IPS DF 4.7 (cell line): Measurements from ENCODE around the gene CD300H.
"Not testable (repeated sequence)": the region's sequence is repeated elsewhere in the genome, so short reads cannot be mapped to it uniquely, and the experiment has no call there.

Source experiments
- DNase-seq: peaks from one replicate; pipeline ENCODE4 v3.0.0-alpha.2; 2013; ENCODE audit warnings: low spot score; ENCODE audit errors: extremely low read depth

The CD300H gene

DNA sequence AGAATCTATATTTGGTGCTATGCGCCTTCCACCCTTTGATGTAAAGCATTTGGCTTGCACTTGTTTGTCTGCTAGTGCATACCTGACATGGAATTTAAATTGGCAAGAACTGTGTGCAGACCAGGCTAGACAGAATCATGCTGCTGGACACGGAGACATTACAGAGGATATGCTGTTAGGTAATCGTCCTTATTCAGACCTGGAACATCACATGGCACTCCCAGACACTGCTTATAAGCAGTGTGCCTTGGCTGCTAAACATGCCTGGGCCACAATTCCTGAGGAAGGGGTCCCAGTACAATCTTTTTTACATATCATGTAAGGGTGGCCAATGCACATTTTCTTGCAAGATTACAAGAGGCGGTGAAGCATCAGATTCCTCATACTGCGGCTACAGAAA, 18.4 kb upstream of the CD300H start:
- no peak for DNase-seq

DNA sequence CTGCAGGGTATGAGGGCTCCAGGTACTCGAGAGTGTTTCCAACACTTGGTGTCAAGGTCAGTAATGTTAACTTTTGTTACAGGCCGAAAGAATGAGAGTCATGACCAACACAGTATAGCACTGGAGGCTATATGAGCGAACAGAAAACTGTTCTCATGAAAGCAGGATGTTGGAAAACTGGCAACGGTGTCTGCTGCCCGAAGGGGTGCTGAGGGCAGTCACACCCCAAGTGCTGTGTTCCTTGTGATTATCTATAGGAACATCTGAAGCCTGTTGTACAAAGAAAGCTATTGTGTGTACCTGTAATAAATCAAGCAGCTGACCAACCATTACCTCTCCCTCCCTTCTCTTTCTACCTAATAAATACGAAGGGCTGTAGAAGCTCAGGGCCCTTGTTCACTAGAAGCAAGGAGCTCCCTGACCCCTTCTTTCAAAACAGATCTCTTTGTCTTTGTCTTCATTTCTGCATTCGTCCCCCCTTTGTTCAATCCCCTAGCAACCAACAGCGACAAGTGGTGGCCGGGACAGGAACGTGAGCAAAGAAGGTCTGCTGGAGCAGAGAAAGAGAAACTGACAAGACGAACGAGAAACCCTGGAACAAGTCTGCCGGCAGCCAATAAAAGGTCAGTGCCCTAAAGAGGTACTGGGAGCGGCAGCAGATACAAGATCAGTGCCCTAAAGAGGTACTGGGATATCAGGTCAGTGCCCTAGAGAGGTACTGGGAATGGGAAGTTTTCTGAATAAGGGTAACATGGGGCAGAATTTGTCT, 17.2 kb upstream of the CD300H start:
- no peak for DNase-seq

DNA sequence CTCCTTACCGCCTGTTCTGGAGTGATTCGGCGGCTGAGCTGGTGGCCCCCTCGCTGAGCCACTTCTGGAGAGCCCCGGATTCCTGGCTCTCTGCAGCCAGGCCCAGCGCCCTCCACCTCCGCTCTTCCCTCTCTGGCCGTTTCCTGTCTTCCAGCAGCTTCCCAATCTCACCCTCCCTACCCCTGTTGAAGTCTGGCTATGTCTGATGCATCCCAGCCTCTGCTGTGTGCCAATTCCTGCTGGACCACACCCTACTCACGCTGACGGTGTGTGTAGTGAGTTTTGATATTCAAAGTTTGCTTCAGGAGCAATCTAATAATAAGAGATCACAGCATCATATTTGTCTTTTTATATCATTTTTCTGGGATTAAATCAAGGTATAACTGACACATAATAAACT, 15.3 kb upstream of the CD300H start:
- DNase-seq, result no peak

DNA sequence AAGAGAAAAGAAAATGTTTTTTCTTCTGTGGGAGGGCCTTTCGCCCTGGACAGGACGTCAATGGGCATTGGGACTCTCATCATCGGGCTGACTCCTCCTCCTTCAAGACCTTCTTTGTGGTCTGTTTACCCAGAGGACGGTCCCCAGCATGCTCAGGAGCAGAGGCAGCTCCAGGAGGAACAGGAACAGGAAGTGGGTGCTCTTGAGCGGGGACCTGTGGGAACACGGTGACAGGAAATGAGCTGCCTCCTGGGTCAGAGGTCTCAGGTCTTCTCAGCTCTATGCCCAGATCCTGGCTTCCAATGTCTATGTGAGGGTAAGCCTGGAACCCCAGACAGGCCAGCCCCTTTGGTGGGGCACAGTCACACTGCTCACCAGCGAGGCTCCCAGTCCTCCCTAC, 12.6 kb upstream of the CD300H start:
- DNase-seq, result no peak

DNA sequence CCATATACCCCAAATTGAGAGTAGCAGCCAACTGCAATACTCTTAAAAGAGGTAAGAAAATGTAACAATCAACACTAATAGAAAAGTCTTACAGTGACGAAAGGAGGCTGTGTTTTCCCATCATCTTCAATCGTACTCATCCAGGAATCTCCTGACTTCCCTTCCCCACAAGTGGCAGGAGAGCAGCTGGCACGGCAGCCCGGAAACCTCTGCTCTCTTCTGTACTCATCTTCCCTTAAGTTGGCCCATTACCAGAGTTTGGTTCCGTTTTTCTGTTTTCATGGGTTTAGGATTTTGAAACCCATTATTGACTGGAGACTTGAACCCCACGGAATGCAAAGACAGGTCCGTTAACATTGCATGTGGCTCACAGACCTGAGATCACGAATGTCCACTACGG, 11.7 kb upstream of the CD300H start:
- no peak for DNase-seq

DNA sequence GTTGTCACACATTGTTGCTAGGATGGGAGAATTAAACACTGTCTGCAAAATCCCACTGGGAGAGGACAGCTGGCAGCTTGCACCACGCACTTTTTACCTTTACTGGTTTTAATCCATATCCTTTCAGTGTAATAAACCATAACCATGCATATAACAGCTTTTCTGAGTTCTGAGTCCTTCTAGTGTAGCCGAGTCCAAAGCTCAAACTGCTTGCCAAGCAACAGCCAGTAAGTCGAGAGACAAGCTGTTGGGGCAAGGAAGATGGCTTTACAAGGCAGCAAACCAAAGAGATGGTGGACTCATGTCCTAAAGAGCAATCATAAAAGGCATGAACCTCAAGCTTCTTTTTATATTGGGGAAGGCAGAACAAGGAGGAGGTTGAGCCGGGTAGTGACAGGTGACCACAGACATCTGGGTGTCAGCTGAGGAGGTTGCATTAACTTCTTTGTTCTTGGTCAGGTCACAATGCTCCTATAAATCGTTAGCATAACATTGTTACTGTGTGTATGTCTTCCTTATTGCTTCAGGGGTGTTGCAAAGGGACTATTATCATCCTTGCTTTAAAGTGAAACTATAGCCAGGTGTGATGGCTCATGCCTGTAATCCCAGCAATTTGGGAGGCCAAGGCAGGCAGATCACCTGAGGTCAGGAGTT, 7.3 kb upstream of the CD300H start:
- no peak for DNase-seq

DNA sequence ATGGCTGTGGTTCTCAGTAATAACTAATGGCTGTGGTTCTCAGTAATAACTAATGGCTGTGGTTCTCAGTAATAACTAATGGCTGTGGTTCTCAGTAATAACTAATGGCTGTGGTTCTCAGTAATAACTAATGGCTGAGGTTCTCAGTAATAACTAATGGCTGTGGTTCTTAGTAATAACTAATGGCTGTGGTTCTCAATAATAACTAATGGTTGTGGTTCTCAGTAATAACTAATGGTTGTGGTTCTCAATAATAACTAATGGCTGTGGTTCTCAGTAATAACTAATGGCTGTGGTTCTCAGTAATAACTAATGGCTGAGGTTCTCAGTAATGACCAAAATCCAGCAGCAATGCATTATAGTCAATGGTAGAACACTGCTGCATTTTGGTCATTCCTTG, 6.3 kb upstream of the CD300H start:
- not testable (repeated sequence) for DNase-seq

DNA sequence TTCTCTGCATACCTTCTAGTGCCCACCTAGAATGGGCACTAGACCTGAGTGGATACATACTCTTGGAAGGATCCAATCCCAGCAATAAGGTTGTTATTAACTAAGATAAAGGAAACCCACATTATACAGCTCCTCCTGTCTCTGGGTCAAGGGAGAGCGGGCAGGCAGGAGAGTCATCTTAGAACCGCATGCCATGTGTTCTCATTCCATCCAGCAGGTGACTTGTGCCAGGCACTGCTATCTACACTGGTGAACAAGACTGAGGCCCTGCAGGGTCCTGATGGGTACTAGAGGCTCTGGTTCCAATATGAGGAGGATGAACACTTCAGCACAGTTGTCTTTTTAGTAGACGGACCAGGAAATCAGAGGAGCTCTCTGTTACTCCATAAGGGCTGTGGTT, 5.9 kb upstream of the CD300H start:
- DNase-seq, result no peak

DNA sequence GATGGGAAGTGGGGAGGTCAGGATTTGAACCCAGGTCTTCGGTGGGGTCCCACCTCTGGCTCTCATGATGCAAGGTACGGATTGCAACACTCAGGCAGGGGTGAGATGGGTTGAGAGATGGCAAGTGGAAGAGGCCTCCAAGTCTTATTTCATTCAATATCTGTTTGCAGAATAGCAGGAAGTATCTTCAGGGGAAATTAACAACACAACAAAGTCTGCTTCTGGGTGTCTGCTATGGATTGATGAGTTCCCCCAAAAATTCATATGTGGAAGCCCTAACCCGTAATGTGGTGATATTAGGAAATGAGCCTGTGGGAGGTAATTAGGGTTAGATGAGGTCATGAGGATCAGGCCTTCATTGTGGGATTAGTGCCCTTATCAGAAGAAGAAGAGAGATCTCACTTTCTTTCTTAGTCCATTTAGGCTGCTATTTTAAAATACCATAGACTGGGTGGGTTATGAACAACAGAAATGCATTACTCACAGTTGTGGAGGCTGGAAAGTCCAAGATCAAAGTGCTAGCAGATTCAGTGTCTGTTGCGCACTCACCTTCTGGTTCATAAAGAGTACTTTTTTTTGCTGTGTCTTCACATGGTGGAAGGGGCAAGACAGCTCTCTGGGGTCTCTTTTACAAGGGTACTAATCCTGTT, 4.4 kb upstream of the CD300H start:
- no peak for DNase-seq

DNA sequence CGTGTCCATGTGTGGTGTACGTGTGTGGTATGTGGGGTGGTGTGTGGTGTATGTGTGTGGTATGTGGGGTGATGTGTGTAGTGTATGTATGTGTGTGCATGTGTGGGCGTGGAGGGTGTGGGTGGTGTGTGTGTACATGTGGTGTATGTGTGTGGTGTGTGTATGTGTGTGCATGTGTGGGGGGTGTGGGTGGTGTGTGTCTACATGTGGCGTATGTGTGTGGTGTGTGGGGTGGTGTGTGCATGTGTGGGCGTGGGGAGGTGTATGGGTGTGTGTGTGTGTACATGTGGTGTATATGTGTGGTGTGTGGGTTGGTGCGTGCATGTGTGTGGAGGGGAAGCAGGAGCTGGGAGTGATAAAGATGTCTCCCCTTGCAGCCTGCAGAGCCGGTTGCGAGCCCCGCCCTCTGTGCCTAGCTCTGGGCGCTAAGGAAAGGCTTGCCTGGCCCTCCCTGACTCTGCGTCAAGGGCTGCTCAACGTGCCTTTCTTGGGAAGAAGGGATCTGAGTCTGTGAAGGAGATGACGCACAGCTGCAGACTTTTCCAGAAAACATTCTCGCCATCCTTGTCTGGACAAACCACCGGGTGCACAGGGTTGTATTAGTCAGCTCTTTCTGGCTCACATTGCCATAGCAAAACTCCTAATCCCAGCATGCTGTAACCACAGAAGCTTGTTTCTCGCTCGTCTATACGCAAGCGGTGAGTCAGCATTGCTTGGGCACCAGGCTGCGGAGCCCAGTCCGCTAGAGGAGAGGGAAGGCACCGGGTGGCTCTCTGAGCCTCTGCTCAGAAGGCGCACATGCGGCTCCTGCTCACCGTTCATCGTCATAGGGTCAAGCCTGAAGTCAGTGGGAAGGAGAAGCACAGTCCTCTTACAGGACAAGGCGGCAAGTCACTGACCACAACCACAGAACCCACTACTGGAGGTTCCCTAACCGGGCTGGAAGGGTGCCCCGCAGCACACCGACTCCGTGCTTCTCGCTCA, 2.0 kb upstream of the CD300H start:
- DNase-seq, result no peak

DNA sequence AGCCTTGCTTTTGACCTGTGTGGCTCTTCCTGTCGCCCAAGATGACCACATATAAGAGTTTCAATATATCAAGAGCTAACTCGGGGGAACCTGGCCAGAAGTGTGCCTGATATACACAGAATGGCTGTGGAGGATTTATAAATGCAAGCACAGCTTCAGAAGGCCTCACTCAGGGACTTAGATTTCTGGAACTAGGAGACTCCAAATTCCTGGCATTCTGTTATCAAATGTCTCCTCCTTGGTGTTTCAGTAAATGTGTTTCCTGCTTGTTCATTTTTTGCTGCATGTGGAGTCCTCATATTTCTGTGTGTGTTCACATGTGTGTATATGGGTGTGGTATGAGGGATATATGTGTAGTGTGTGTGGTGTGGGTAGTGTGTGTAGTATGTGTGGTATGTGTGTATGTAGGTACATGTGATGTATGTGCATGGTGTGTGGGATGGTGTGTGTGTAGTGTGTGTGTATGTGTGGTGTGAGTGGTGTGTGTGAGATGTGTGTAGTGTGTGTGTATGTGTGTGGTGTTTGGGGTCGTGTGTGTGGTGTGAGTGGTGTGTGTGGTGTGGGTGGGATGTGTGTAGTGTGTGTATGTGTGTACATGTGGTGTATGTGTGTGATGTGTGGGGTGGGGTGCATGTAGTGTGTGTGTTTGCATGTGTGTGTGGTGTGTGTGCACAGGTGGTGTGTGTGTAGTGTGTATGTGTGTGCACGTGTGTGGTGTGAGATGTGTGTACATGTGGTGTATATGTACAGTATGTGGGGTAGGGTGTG, 981 bp upstream of the CD300H start:
- DNase-seq, result no peak

DNA sequence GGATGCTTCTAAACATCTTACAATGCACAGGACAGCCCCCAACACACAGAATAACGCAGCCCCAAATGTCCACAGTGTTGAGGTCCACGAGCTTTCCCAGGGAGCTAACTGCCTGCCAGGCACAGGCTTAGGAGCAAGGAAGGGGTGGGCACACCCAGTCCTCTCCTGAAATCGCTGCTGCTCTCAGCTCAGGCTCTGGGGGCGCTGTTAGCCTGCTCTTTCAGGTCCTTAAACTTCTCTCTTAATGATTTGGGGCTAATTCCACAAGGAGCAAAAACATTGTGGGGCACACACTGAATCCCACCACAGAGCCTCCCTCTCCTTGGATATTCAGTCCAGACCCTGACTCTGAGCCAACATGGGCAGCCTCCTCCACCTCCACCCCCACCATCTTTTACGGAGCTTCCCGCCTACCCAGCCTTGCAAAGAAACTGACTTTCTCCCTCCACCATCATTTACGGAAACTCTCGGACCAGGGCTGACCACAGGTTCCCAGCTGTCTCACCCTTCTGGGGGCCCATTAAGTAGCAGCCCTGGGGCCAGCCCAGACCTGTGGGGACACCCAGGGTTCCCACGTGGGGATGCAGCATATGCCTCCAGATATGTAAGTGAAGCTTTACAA, 1.1 kb downstream of the CD300H start:
- peak; percentile 25 for DNase-seq

DNA sequence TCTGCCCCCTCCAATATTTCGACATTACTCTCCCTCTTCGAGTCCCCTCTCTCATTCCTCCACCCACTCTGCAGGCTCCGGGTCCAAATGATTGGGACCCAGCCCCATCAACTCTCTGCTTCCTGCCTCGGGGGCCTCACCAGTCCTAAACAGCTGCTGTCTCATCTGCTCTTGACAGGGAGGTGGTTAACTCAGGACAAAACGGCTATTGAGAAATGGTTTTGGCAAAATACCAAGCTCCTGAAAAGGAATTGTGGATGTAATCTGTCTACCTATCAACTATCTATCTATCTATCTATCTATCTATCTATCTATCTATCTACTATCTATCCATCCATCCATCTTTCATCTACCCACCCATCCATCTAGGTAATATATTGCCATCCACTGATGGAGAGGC, 2.2 kb downstream of the CD300H start:
- no peak for DNase-seq

DNA sequence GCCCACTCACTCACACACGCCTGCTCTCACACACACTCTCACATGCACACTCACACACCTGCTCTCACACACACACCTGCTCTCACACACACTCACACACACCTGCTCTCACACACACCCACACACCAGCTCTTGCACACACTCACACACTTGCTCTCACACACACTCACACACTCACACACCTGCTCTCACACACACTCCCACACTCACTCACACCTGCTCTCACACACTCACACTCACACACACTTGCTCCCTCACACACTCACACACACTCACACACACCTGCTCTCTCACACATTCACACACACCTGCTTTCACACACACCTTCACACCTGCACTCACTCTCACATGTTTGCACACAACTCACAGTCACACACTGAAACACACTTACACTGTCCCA, 4.0 kb downstream of the CD300H start:
- DNase-seq, result no peak

DNA sequence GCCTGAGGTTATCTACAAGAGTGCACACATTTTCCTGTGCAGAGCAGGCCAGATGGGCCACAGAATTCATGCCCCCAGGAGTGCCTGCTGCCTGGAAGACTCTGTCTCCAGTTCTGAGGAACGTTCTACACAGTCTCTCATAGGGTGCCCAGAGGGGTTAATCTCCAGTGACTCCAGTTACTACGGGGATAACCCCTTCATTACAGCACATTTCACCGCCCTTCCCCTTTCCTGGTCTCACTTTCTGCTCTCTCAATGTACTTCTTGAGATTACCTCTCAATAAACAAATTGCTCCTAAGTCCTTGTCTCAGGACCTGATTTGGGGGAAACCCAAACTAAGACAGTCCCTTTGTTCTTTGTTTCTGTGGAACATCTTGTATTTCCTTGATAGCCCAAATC, 5.7 kb downstream of the CD300H start:
- no peak for DNase-seq

DNA sequence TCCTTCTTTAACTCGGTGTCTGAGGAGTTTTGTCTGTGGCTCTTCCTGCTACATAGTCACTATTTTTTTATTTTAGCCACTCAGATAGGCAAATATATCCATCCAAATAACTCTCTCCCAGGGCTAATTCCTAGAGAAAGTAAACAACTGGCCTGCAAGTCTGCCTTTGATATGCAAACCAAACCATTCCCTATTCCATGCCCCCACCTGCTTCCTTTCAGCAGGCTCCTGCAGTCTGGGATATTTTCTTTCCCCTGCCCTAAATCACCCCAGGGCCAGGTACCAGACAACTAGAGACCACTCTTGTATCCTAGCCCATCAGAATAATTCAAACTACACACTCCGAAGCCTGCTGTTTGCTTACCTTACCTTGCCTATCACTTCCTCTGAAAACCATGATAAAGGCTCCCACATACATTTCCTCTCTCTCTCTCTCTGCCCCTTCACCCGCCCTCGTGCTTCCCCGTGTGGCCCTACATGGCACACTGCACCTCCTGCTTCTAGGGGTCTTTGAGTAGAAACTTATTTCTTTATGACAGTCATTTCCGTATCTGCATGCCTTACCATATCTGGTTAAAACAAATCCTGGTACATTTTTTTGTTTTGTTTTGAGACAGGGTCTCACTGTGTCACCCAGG, 8.3 kb downstream of the CD300H start:
- no peak for DNase-seq

DNA sequence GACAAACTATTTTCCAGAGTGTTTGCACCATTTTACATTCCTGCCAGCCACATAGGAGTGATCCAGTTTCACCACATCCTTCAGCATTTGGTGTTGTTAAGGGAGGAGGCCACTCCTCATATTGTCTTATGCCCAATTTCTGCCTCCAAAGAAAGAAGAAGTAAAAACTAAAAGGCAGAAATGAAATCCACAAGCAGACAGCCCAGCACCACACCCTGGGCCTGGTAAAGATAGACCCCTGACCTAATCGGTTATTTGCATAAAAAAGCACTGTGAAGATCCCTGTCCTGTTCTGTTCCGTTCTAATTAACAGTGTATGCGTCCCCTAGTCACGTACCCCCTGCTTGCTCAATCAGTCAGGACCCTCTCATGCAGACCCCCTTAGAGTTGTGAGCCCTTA, 8.9 kb downstream of the CD300H start:
- not testable (repeated sequence) for DNase-seq

DNA sequence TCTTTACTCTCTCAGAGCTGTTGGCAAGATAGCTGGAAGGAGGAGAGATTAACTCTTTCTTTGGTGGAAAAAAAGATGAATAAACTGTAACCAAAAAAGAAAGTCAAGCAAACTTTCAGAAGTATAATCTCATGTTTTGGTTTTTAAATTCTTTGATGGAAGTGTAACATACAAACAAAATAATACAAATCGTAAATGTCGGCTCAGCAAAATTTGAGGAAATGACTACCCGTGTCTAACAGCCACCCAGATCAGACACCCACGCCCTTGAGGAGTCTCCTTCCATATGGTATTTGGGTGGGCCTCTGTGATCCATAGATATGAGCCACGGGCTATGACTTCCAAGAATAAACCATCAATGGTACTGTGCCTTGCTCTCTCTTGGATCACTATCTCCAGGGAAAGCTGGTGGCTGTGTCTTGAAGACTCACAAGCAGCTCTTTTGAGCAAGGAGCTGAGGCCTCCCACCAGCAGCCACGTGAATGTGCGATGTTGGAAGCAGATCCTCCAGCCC, 11.8 kb downstream of the CD300H start:
- DNase-seq, result no peak

DNA sequence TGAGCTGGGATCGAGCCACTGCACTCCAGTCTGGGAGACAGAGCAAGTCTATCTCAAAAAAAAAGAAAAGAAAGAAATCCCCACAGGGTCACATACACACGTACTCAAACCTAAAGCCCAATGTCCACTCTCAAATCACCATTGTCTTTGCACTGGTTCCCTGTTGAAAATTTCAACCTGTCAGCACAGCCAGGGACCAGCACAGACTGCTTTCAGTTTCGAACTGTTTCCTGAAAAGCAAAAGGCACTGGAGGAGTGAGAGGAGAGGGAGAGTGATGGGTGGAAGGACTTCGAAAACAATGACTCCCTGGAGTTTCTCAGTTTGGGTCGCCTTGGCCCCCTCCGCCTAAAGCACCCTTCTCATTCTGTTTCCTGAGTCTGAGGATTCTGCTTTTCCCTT, 12.4 kb downstream of the CD300H start:
- no peak for DNase-seq

DNA sequence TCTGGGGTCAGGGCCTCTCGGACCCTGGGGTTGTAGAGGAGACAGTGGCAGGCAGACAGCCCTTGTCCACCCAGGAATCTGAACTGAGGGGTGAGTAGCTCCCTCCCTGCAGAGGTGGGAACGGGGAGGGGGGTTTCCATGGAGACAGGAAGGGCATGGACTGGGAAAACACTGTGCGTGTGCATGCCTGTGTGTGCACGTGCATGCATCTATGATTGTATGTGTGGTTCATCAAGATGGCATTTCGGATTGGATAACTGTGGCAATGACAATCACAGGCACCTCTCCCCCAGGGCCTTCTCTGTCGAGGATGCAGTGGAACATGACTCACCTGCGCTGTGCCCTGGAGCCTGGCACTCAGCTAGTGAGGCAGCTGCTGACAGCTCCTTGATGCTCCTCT, 15.3 kb downstream of the CD300H start:
- no peak for DNase-seq
